Left ventricle myocardium inferior (tissue), 1 donor: ENCODE results near the gene TAF4B. TPM values are rescaled to one million over a fixed set of nuclear protein-coding genes. Genes with fewer than 3 reads are reported as not detected.

Experiments used
- DNase-seq: peaks from one replicate; pipeline ENCODE4 v3.0.0-alpha.2; 2020
- H3K27ac ChIP-seq: fragments of 200-600 bp; replicated peaks from 2 replicates; pipeline ENCODE4 v1.8.0; 2021
- H3K27me3 ChIP-seq: fragments of 200-600 bp; 2 replicates; pipeline ENCODE4 v1.8.0; 2021; ENCODE audit warnings: low read depth
- H3K36me3 ChIP-seq: fragments of 200-600 bp; 2 replicates; pipeline ENCODE4 v1.8.0; 2021
- H3K4me1 ChIP-seq: fragments of 200-600 bp; 2 replicates; pipeline ENCODE4 v1.8.0; 2021
- H3K4me3 ChIP-seq: fragments of 200-600 bp; 2 replicates; pipeline ENCODE4 v1.8.0; 2021; ENCODE audit warnings: mild to moderate bottlenecking, moderate library complexity
- H3K9me3 ChIP-seq: fragments of 200-600 bp; replicated peaks from 2 replicates; pipeline ENCODE4 v1.8.0; 2021
- intact Hi-C: fragments of 100-400 bp; cut with micrococcal nuclease; formaldehyde crosslinking; loops from one replicate; pipeline ENCODE4 v1.11.0; 2022
- total RNA-seq: library from RNA; stranded (reverse); fragmentation: NEBNext Ultra II Directional; extraction: Animal tissue kit (Norgen Biotek cat#: 25700); gene quantifications from one replicate; pipeline ENCODE4 v1.2.1, GENCODE V29; 2021
- TF ChIP-seq, protein P1 (sequence below): fragments of 200-600 bp; IDR thresholded peaks from 2 replicates; pipeline ENCODE4 v1.8.0; 2021; ENCODE audit warnings: antibody characterized with exemption, mild to moderate bottlenecking, borderline replicate concordance
- donor health status: DM: no; HTN: yes; CAD: no; lungs with severe emphysema.

The TAF4B gene
- total RNA-seq, 1 donor from 2014 or later, result 1.1 TPM

DNA sequence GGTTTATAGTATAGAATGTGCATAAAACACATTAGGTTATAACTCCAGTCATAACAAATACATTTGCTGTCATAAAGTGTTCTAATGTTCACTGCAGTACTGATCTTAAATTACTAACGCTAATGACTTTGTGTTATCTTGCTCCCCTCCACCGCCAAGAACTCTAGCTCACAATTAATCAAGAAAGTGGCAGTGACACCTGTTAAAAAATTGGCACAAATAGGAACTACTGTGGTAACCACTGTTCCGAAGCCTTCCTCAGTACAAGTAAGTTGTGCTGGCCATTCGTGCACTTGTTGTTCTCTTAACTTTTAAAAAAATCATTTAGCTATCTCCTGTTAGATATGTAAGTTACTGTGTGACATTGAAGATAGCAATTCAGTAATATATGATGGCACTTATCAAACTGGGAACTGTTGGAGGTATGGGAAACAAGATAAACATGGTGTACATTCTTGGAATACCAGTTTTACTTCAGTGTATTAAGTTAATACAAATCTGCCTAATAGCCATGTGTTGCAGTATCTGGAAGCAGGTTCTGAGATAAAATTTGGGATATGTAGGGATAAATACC lies 41.2 kb downstream of the TAF4B start:
- intact Hi-C loops, result no loop called here
- no peak overlapping the region for H3K27ac ChIP-seq

DNA sequence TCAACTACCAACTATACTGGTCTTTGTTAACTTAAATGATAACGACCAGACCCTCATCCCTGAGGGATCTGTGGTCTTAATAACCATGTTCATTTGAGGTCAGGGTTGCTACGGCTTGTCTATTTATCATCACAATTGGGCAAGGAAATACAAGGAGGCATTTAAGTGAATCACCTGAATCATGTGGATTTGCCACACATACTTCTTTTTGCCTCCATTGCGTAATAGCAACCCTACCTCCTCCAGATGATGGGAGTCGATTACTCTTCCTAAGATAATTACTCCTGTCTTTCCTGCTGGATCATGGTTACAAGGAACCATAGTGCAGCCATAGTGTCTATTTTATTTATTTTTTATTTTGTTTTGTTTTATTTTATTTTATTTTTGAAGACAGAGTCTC lies 42.2 kb downstream of the TAF4B start:
- intact Hi-C loops, result no loop called here
- no peaks in the 10 kb centered on the region for H3K36me3 ChIP-seq
- no peaks in the 10 kb centered on the region for H3K27me3 ChIP-seq
- DNase-seq, result no peak
- H3K27ac ChIP-seq, result no peak overlapping the region
- no peaks in the 10 kb centered on the region for H3K4me1 ChIP-seq
- TF ChIP-seq, protein P1, sequence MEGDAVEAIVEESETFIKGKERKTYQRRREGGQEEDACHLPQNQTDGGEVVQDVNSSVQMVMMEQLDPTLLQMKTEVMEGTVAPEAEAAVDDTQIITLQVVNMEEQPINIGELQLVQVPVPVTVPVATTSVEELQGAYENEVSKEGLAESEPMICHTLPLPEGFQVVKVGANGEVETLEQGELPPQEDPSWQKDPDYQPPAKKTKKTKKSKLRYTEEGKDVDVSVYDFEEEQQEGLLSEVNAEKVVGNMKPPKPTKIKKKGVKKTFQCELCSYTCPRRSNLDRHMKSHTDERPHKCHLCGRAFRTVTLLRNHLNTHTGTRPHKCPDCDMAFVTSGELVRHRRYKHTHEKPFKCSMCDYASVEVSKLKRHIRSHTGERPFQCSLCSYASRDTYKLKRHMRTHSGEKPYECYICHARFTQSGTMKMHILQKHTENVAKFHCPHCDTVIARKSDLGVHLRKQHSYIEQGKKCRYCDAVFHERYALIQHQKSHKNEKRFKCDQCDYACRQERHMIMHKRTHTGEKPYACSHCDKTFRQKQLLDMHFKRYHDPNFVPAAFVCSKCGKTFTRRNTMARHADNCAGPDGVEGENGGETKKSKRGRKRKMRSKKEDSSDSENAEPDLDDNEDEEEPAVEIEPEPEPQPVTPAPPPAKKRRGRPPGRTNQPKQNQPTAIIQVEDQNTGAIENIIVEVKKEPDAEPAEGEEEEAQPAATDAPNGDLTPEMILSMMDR, result no peak
- H3K4me3 ChIP-seq, result no peak overlapping the region
- no peaks in the 10 kb centered on the region for H3K9me3 ChIP-seq

More for the DNA sequence above, 41.2 kb downstream of the TAF4B start:
- TF ChIP-seq, protein P1, result no peak
- no peaks in the 10 kb centered on the region for H3K9me3 ChIP-seq
- no peaks in the 10 kb centered on the region for H3K27me3 ChIP-seq
- H3K36me3 ChIP-seq, result no peaks in the 10 kb centered on the region
- no peaks in the 10 kb centered on the region for H3K4me1 ChIP-seq
- H3K4me3 ChIP-seq, result no peak overlapping the region
- DNase-seq, result no peak

DNA sequence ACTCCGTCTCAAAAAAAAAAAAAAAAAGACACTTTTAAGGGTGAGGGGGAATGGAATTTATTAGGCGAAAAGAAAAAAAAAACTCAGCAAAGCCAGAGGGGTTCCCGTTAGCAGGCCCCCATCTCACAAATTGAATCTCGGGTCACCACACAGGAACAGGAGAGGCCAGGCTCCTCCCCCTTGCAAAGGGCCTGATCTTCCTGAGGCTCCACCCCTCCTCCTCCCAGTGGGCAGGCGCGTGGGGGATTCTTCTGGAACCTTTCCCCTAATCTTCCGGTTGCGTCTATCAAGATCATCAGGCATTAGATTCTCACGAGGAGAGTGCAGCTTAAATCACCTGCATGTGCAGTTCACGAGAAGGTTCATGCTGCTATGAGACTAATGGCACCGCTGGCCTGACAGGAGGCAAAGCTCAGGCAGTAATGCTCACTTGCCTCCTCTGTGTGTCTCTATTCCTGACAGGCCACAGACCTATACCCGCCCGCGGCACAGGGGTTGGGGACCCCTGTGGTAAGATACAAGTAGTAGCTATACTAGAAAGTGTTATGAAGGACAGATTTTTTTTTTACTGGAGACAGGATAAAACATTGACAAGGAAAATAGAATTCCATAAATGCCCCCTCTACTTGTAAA lies 45.8 kb downstream of the TAF4B start:
- no peak overlapping the region for H3K27ac ChIP-seq
- no peaks in the 10 kb centered on the region for H3K9me3 ChIP-seq
- intact Hi-C loops, result no loop called here
- H3K36me3 ChIP-seq, result no peaks in the 10 kb centered on the region
- no peaks in the 10 kb centered on the region for H3K4me1 ChIP-seq
- H3K27me3 ChIP-seq, result no peaks in the 10 kb centered on the region
- H3K4me3 ChIP-seq, result no peak overlapping the region
- DNase-seq, result no peak
- TF ChIP-seq, protein P1, result no peak

DNA sequence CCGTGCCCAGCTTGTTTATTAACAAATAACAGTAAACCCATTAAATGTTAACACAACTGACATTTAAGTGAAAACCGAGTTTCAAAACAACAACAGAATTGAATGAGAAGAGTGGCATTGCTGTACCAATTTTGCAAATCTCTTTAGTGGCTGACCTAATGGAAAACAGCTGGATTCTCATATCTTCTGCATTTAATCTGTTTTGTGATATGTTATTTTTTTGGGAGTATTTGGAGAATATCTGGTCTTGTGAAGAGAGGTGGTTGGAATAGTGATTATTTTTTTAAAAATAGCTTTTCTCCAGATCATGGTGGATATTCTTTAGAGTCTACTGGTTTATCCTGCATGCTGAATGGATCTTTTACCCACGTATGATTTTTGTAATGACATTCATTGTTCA lies 51.1 kb downstream of the TAF4B start:
- Histone ChIP-seq H3K27ac (no peak overlapping the region), H3K9me3 (peaks cover 21% of the 10 kb centered on the region), H3K4me3 (no peak overlapping the region), H3K4me1 (no peaks in the 10 kb centered on the region), H3K27me3 (no peaks in the 10 kb centered on the region), H3K36me3 (peaks cover 20% of the 10 kb centered on the region)
- TF ChIP-seq, protein P1, result no peak
- intact Hi-C loops, result no loop called here
- no peak for DNase-seq

DNA sequence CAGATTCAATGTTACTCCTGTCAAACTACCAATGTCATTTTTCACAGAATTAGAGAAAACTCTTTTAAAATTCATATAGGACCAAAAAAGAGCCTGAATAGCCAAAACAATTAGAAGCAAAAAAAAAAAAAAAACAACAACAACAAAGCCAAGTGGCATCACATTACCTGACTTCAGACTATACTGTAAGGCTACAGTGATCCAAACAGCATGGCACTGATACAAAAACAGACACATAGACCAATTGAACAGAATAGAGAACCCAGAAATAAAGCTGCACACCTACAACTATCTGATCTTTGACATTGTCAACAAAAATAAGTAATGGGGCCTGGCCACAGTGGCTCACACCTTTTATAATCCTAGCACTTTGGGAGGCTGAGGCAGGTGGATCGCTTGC lies 53.2 kb downstream of the TAF4B start:
- no peak for DNase-seq
- intact Hi-C loops, result no loop called here
- Histone ChIP-seq H3K36me3 (peaks cover 36% of the 10 kb centered on the region), H3K9me3 (peaks cover 26% of the 10 kb centered on the region), H3K27me3 (no peaks in the 10 kb centered on the region), H3K4me1 (no peaks in the 10 kb centered on the region), H3K4me3 (no peak overlapping the region), H3K27ac (no peak overlapping the region)
- TF ChIP-seq, protein P1, result no peak
